Measurements from ENCODE around the gene ATP2B3.

Gene ATP2B3

DNA sequence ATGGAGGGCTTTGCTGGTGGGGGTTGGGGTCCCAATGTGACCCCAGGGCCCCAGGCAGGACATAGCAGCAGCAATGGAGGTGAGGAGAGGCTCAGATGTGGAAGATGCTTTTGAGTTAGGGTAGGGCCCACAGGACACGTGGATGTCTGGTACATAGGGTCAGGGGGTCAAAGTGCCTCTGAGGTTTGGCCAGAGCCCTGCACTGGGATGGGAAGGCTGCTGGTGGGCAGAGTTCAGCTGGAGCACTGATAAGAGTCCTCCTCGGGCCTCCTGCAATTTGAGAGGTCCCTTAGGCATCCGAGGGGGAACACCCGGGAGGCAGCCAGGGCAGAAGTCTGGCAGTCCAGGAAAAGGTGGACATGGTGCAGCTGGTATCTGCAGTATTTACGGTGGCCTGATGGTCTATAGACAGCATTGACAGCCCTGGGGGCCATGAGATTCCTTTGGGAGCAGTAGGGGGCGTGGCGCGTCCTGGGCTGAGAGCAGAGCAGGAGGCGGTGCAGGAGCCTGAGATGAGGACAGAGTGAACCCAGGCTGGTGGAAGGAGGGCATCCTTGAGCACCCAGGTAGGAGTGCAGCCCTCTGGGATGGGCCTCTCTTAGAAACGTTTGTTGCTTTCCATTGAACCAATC lies 58.9 kb downstream of the ATP2B3 start:
- no peak for DNase-seq

- DNase-seq: no peak
Observed at GRCh38 chrX:153576961-153577360, 59.5 kb downstream of the ATP2B3 start.

GRCh38 chrX:153578200-153578835 lies 60.9 kb downstream of the ATP2B3 start:
- DNase-seq: no peak

DNA sequence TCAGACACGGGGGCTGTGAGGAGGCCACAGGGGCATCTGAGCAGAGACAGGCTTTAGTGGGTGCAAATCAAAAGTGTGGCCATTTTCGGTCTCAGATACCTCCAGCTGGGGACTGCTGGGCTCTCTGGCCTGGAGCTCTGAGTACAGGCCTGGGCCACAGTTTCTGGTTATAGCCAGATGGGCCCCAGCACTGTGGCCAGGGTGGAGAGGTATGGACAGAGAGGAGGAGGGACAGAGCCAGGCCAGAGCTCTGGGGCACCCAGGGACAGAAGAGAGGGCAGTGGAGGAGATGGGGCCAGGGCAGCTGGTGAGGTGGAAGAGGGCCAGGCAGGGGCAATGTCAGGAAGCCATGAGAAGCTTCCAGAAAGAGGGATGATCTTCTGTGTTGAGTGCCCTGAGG lies 61.4 kb downstream of the ATP2B3 start:
- DNase-seq: no peak

GRCh38 chrX:153580700-153581386 lies 63.4 kb downstream of the ATP2B3 start:
- no peak for DNase-seq

DNA sequence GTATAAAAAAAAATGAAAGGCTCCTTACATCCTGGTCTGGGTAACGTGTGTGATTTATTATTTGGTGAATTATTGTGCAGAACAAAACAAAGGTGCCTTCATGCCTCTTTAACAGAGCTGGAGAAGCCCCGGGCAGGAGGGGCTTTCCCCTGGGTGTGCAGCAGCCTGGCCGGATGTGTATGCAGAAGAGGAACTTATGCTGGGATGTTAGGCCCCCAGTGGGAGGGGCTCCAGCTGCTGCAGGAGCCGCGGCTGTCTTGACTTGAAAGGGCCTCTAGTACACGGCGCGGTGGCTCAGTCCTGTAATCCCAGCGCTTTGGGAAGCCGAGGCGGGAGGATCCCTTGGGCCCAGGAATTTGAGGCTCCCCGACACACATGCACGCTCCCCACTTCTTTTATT lies 65.5 kb downstream of the ATP2B3 start:
- no peak for DNase-seq

GRCh38 chrX:153583433-153583832 lies 66.0 kb downstream of the ATP2B3 start:
- no peak for DNase-seq

- no peak for DNase-seq
Observed at GRCh38 chrX:153585827-153586226, 68.4 kb downstream of the ATP2B3 start.

- no peak for DNase-seq
Observed at GRCh38 chrX:153587342-153587741, 69.9 kb downstream of the ATP2B3 start.

DNA sequence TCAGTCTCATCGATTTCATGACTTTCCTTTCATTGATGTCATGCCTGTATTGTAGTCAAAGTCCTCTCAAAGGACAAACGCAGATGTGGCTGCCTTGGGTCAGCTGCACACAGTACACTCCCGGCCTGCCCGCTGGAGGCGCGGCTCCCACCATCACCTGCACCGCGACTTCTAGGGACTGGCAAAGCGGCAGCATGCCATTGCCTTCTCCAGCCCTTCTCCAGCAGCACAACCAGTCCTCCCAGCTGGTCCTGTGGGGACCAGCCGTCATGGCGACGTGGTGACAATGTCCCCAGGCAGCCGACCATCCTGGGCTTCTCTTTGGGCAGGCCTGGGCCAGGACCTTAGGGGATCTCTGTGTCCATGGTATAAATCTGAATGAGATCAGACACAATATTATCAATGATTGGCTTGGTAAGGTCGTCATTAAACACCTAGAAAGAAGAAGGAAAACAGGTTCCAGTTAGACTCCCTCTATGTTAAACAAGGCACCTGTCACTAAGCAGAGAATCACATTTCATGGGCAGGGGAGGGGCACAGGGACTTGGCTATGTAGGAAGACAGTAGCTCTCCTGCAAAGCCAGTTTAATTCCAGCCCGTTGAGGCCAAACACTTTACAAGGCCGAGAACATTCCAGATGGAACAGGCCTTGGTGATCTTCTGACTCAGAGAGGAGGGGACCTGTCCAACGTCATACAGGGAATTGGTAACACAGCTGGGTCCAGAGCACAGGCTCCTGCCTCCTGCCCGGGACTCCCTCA lies 70.8 kb downstream of the ATP2B3 start:
- no peak for DNase-seq

GRCh38 chrX:153588782-153589446 lies 71.5 kb downstream of the ATP2B3 start:
- DNase-seq: no peak

DNA sequence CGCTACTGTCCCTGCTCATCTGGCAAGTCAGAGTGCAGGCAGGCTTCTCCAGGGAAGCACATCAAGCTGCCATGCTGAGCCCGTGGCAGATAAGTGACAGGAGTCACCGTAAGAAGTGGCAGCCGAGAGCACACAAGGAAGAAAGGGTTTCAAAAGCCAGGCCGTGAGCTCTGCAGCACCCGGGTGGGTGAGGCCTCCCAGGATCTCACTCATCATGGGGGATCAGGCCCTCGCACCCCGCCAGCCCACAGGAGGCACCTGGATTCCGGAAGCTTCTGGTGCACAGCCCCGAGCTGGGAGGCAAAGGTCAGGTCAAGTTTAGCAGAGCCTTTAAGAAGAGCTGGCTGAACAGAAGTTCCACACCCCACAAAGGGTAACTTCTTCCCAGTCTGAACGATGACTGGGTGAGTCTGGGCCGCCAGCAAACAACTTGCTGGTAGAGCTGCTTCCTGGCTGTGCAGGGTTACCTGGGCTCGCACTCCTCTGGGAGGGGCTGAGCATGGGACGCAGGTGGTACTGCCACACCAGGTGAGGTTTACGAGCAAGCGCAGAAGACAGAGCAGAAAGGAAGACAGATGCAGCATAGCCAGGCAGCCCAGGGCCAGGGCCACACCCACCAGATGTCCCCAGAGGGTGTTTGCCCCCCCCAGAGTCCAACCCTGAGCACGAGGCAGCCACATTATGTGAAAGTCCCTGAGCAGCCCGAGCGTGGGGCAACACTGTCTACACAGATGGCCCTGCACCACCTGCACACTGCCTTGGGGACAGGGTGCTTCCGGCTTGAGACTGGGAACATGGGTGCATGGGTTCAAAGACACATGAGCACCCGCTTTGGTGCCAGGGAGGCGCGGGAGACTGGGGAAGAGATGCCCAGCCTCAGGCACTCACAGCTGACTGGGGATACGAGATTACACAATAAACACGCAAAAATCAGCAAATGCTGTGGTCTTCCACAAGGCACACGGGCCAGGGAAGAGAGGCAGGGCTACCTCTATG lies 73.8 kb downstream of the ATP2B3 start:
- no peak for DNase-seq

GRCh38 chrX:153592091-153592833 lies 74.8 kb downstream of the ATP2B3 start:
- DNase-seq: no peak

GRCh38 chrX:153592966-153593688 lies 75.7 kb downstream of the ATP2B3 start:
- DNase-seq: peak; percentile 60

GRCh38 chrX:153593811-153594500 lies 76.5 kb downstream of the ATP2B3 start:
- no peak for DNase-seq

GRCh38 chrX:153595387-153595786 lies 77.9 kb downstream of the ATP2B3 start:
- DNase-seq: no peak

DNA sequence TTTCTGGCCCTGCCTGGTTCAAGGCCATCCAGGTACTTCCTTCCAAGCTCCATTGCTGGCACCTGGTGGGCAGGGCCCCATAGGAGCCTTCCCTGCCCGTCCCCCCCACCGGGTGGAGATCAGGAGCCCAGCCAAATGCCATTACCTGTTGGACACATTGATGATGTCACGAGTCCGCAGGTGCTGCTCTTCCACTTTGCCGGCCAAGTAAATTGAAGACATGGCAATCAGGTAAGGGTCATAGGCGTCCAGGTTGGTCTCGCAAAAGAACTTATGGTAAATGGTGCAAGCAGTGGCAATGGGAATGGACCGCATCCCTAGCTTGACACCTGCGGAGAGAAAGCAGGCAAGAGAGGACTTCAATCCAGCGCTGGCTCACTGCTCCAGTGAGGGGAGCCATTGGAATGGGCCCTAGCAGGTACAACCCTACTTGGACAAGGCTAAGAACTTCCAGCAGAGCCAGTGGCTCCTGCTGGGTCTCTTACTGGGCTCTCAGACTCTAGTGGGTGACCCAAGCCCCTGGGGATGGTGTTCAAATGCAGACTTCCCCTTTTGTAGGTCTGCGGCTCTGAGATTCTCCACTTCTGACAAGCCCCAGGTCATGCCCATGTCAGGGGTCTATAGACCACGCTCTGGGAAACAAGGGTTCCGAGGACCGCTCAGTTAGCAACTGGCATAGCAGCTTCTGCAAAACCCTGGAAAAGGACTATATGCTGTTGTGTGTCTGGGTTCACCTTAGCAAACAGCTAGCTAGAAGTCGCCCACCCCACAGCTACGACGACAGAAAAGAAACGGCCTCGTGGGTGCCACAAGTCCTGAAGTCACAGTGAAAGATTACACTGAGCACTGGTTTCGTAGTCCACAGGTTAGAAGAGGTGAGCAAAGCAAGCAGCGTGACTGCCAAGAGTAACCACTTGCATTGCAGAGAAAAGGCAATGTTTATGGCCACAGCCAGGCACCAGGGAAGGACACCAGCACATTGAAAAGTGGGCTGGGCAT lies 78.7 kb downstream of the ATP2B3 start:
- DNase-seq: no peak

All from midbrain (tissue), 1 donor.